ENCODE results near the gene OCEL1. TPM values are rescaled to one million over a fixed set of nuclear protein-coding genes. Genes with fewer than 3 reads are reported as not detected.

The OCEL1 gene
- total RNA-seq, 1 experiment from 2014 or later = 25.7 TPM

DNA sequence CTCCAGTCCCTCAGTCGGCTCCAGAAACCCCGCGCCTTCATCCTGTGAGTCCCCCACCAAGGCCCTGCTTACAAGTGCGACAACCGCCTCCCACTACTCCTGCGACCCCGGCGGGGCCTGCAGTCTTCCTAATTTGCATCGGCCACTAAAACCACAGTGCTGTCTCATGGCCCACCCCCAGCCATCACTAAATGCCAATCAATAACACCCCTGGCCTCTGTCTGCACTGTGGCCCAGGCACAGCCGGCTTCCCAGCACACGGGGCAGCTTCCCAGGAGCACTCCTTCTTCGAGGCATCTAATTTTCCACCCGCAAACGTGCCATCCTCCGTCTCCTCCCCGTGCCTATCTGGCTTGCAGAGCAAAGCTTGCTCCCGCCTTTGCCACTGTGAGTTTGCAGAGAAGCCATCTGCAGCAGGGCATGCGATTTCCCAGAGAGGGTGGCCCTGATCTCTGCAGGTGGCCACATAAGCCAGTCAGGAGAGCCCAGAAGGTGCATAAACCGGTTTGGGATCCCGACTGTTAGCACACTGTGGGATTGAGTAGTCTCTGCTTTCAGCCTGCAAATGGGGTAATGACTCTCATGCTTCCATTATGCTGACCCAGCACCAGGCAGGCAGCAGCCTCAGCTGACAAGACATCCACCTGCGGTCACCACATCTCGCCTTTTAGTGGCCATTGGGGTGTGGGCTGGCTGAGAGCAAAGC is 44.9 kb upstream of the OCEL1 start:
- WGBS (ENCODE audit: extremely low coverage, insufficient read length, low lambda C conversion rate) = no CpG with 5 or more reads among the region's 22 CpGs

More for the DNA sequence above, 44.9 kb upstream of the OCEL1 start:
- Histone ChIP-seq H3K18ac (ENCODE audit: insufficient read length, low read depth, low read length) (peak overlapping the region; percentile 23), H3K27me3 (ENCODE audit: insufficient read depth, low read length) (no peaks in the 10 kb centered on the region), H3K27ac (ENCODE audit: insufficient read length, low read depth, low read length) (no peak overlapping the region), H2AK5ac (ENCODE audit: insufficient read length, low read length) (no peak overlapping the region), H3K79me1 (ENCODE audit: insufficient read depth, low read depth, low read length, poor library complexity, severe bottlenecking) (no peaks in the 10 kb centered on the region), H3K56ac (ENCODE audit: insufficient read length, low read depth, low read length) (no peak overlapping the region), H3K9ac (ENCODE audit: extremely low read depth, insufficient read length, low read length) (peak overlapping the region; percentile 5), H3K23me2 (ENCODE audit: insufficient read length, low read depth, low read length, poor library complexity, severe bottlenecking) (peaks cover 3% of the 10 kb centered on the region), H3K4me1 (ENCODE audit: insufficient read depth, low read length) (no peaks in the 10 kb centered on the region), H3K4ac (ENCODE audit: low read depth, low read length) (no peak overlapping the region), H4K91ac (ENCODE audit: insufficient read length, low read depth, low read length) (no peak overlapping the region), H3K79me2 (ENCODE audit: insufficient read depth, low read length) (no peaks in the 10 kb centered on the region), H2BK12ac (ENCODE audit: insufficient read length, low read depth, low read length) (no peak overlapping the region), H2BK5ac (ENCODE audit: insufficient read length, low read length) (no peak overlapping the region), H3K14ac (ENCODE audit: insufficient read depth, low read length) (no peak overlapping the region; the same call in 1 of the 2 replicates), H2BK15ac (ENCODE audit: low read depth, low read length) (no peak overlapping the region), H3T11ph (ENCODE audit: low read length) (no peak overlapping the region), H3K9me3 (ENCODE audit: control insufficient read depth, low read depth, low read length) (no peaks in the 10 kb centered on the region), H2AFZ (ENCODE audit: low read length) (no peak overlapping the region), H3K23ac (ENCODE audit: insufficient read length, low read depth, low read length) (no peak overlapping the region), H4K5ac (ENCODE audit: insufficient read length, low read depth, low read length) (no peak overlapping the region), H2BK120ac (ENCODE audit: low read depth, low read length, poor library complexity, severe bottlenecking) (no peak overlapping the region), H4K20me1 (ENCODE audit: control insufficient read depth, insufficient read depth, insufficient read length) (no peaks in the 10 kb centered on the region), H2BK20ac (ENCODE audit: low read depth, low read length, poor library complexity, severe bottlenecking) (no peak overlapping the region), H4K8ac (replicated peaks; ENCODE audit: insufficient read length, low read depth, low read length) (no peak overlapping the region), H3K4me2 (ENCODE audit: insufficient read depth, insufficient read length, low read length) (no peak overlapping the region)
- no peaks in the 10 kb centered on the region for H3K9me3 Mint-ChIP-seq
- TF ChIP-seq, protein P1, sequence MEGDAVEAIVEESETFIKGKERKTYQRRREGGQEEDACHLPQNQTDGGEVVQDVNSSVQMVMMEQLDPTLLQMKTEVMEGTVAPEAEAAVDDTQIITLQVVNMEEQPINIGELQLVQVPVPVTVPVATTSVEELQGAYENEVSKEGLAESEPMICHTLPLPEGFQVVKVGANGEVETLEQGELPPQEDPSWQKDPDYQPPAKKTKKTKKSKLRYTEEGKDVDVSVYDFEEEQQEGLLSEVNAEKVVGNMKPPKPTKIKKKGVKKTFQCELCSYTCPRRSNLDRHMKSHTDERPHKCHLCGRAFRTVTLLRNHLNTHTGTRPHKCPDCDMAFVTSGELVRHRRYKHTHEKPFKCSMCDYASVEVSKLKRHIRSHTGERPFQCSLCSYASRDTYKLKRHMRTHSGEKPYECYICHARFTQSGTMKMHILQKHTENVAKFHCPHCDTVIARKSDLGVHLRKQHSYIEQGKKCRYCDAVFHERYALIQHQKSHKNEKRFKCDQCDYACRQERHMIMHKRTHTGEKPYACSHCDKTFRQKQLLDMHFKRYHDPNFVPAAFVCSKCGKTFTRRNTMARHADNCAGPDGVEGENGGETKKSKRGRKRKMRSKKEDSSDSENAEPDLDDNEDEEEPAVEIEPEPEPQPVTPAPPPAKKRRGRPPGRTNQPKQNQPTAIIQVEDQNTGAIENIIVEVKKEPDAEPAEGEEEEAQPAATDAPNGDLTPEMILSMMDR (conservative IDR thresholded peaks at IDR 0.05) = no peak
- no peaks in the 10 kb centered on the region; the same call in 1 of the 2 replicates for H3K27me3 Mint-ChIP-seq (ENCODE audit: low read depth)
- H3K27ac Mint-ChIP-seq = peak overlapping the region; percentile 90 to 95 (median 94)
- DNase-seq = peak; percentile 66
- H3K4me3 Mint-ChIP-seq = peak overlapping the region in 1 of 2 experiments; percentile 60; a peak in 3 of 5 replicates
- H3K4me1 Mint-ChIP-seq = peaks cover 12 to 14% of the 10 kb centered on the region in 2 experiments
- H3K36me3 Mint-ChIP-seq (ENCODE audit: insufficient read depth in 1 of 3, low read depth in 3 of 3) = peaks cover 7 to 49% (median 10%) of the 10 kb centered on the region in 3 experiments; a peak in 6 of 7 replicates

Data from H9 (cell line).